Endothelial cell of umbilical vein (primary cell): Measurements from ENCODE around the gene OR6Q1. TPM values are rescaled to one million over a fixed set of nuclear protein-coding genes. Genes with fewer than 3 reads are reported as not detected.
A peak's percentile ranks its signal among the peaks of the same experiment; 100 is the strongest.

Source experiments
- BruUV-seq: library from RNA; stranded (reverse); fragments of 400-500 nt; replicated peaks from 2 replicates; lab custom pipeline; 2021; lab: Mats Ljungman, UMichigan
- CTCF ChIA-PET: fragments of 300-600, 350-600 bp; sonication (Branson Sonifier 250); formaldehyde crosslinking; loops from one replicate; lab custom pipeline; 2021; ENCODE audit warnings: antibody characterized with exemption, inconsistent platforms; lab: Charles Lee
- POLR2A ChIA-PET: fragments of 300-600, 350-600 bp; sonication (Branson Sonifier 250); formaldehyde crosslinking; loops from one replicate; lab custom pipeline; 2021; ENCODE audit warnings: antibody characterized with exemption, inconsistent platforms; lab: Charles Lee
- DNase-seq: peaks from one replicate; pipeline ENCODE4 v3.0.0-alpha.2; 2011; ENCODE audit warnings: low read depth, low spot score
- FAIRE-seq: peaks from 2 replicates; lab custom pipeline; 2011; peaks lifted over from hg19 to GRCh38; lab: Jason Lieb, UNC
- H2AFZ ChIP-seq: 2 replicates; pipeline ENCODE4 v1.6.0; 2012; ENCODE audit warnings: low read depth, low read length, control low read depth, inconsistent platforms
- H3K27ac ChIP-seq: 2 replicates; pipeline ENCODE4 v1.5.1; 2011; ENCODE audit warnings: low read depth, mild to moderate bottlenecking, control low read depth, low read length, moderate library complexity; ENCODE audit not compliant: insufficient read depth
- H3K27me3 ChIP-seq, 2 experiments: 2 replicates each; pipeline versions ENCODE4 v1.6.0 to v1.6.1; 2011; ENCODE audit warnings: low read length in 2 of 2, mixed read lengths in 1 of 2; ENCODE audit not compliant: control insufficient read depth in 2 of 2, insufficient read depth in 2 of 2
- H3K36me3 ChIP-seq, 2 experiments: 2 replicates in 1 of 2; 3 replicates in 1 of 2; pipeline ENCODE4 v1.5.1; 2011; ENCODE audit warnings: low read length in 2 of 2, mild to moderate bottlenecking in 1 of 2, moderate library complexity in 1 of 2; ENCODE audit not compliant: control insufficient read depth in 2 of 2, insufficient read depth in 2 of 2; ENCODE audit errors: extremely low read depth in 1 of 2
- H3K4me1 ChIP-seq: 3 replicates; pipeline ENCODE4 v1.5.1; 2011; ENCODE audit warnings: mild to moderate bottlenecking, low read length; ENCODE audit not compliant: control insufficient read depth, insufficient read depth; ENCODE audit errors: extremely low read depth
- H3K4me2 ChIP-seq: 2 replicates; pipeline ENCODE4 v1.6.1; 2011; ENCODE audit warnings: low read length, control low read depth, mixed read lengths; ENCODE audit not compliant: insufficient read depth
- H3K4me3 ChIP-seq, 3 experiments: fragments of 200-600 bp in 1 of 3; sonication (generic), shearing (Covaris generic) in 1 of 3; replicated peaks in 1 of 3; 2 replicates each; pipeline ENCODE4 v1.5.1; 2011 to 2016; ENCODE audit warnings: control low read depth in 3 of 3, low read length in 3 of 3, mild to moderate bottlenecking in 2 of 3, inconsistent platforms in 1 of 3, low read depth in 1 of 3, moderate library complexity in 1 of 3; ENCODE audit not compliant: insufficient read depth in 1 of 3
- H3K79me2 ChIP-seq: 2 replicates; pipeline ENCODE4 v1.6.0; 2012; ENCODE audit warnings: low read length, inconsistent platforms; ENCODE audit not compliant: control insufficient read depth, insufficient read depth
- H3K9ac ChIP-seq: replicated peaks from 2 replicates; pipeline ENCODE3; 2011; ENCODE audit warnings: low read length, control low read depth; ENCODE audit not compliant: insufficient read depth; ENCODE audit errors: extremely low read depth
- H3K9me1 ChIP-seq: replicated peaks from 3 replicates; pipeline ENCODE4 v1.6.0; 2011; ENCODE audit warnings: mild to moderate bottlenecking, low read length; ENCODE audit not compliant: control insufficient read depth, insufficient read depth; ENCODE audit errors: extremely low read depth
- H3K9me3 ChIP-seq: replicated peaks from 2 replicates; pipeline ENCODE4 v1.5.1; 2012; ENCODE audit warnings: low read length, inconsistent platforms; ENCODE audit not compliant: control insufficient read depth, insufficient read depth
- H4K20me1 ChIP-seq: replicated peaks from 2 replicates; pipeline ENCODE3; 2011; ENCODE audit warnings: mild to moderate bottlenecking, low read length; ENCODE audit not compliant: control insufficient read depth, insufficient read depth; ENCODE audit errors: extremely low read depth
- EZH2 ChIP-seq: IDR thresholded peaks from 2 replicates; pipeline ENCODE4 v1.6.1; 2012; ENCODE audit warnings: borderline replicate concordance, low read depth, mild to moderate bottlenecking, moderate library complexity, low read length, inconsistent platforms; ENCODE audit not compliant: severe bottlenecking
- FOS ChIP-seq: IDR thresholded peaks from 2 replicates; pipeline ENCODE4 v1.6.1; 2011; ENCODE audit warnings: mild to moderate bottlenecking, low read length, moderate library complexity, borderline replicate concordance; ENCODE audit not compliant: insufficient read depth
- GATA2 ChIP-seq: IDR thresholded peaks from 2 replicates; pipeline ENCODE4 v1.7.0; 2011; ENCODE audit warnings: low read depth, mild to moderate bottlenecking, moderate library complexity, mixed read lengths, low read length; ENCODE audit not compliant: insufficient read length, insufficient read depth
- JUN ChIP-seq: IDR thresholded peaks from 2 replicates; pipeline ENCODE4 v1.6.1; 2011; ENCODE audit warnings: borderline replicate concordance, low read depth; ENCODE audit not compliant: insufficient read length, insufficient read depth
- MYC ChIP-seq: IDR thresholded peaks from one replicate; pipeline ENCODE4 v1.6.1; 2011; ENCODE audit warnings: mild to moderate bottlenecking, low read depth, low read length
- POLR2A ChIP-seq: IDR thresholded peaks from 2 replicates; pipeline ENCODE4 v1.6.1; 2012; ENCODE audit warnings: low read depth, mild to moderate bottlenecking, control low read depth, low read length
- POLR2AphosphoS5 ChIP-seq: IDR thresholded peaks from 2 replicates; pipeline ENCODE4 v1.6.1; 2012; ENCODE audit warnings: low read depth, mild to moderate bottlenecking, control low read depth, low read length, moderate library complexity; ENCODE audit not compliant: insufficient read depth
- dilution Hi-C: fragments of 300-500 bp; cut with MboI; formaldehyde crosslinking; loops from one replicate; pipeline ENCODE4 v1.15.0; 2019; ENCODE audit warnings: low sequenced_read_pairs; ENCODE audit not compliant: extremely low pct_ligation_motif_present
- intact Hi-C: fragments of 100-400 bp; cut with micrococcal nuclease; formaldehyde crosslinking; loops from one replicate; pipeline ENCODE4 v1.10.0; 2022
- polyA plus RNA-seq, 4 experiments: library from polyadenylated mRNA; depleted of rRNA in 3 of 4; stranded (reverse) in 3 of 4; unstranded in 1 of 4; fragments of >200 nt; gene quantifications; 2 replicates each; pipeline versions ENCODE4 v1.2.1 to v1.2.3, GENCODE V29; 2011 to 2012; ENCODE audit warnings: missing spikeins in 1 of 4
- total RNA-seq: library from RNA; stranded (reverse); gene quantifications from 2 replicates; pipeline ENCODE4 v1.2.3, GENCODE V29; 2021
- TF ChIP-seq, protein P1 (sequence below), 2 donors: IDR thresholded peaks; 1 replicate in 1 of 2; 2 replicates in 1 of 2; pipeline ENCODE4 v1.5.1; 2011; ENCODE audit warnings: low read length in 2 of 2, mild to moderate bottlenecking in 2 of 2, moderate library complexity in 2 of 2, control low read depth in 1 of 2, inconsistent platforms in 1 of 2, low read depth in 1 of 2; ENCODE audit not compliant: insufficient read depth in 1 of 2; ENCODE audit errors: extremely low read depth in 1 of 2
- TF ChIP-seq, protein P2 (sequence below): IDR thresholded peaks from 2 replicates; pipeline ENCODE4 v1.6.1; 2011; ENCODE audit not compliant: insufficient read depth, insufficient read length

OR6Q1 gene
- total and polyA plus RNA-seq, 2 donors (not counting 3 experiments of a cell fraction or from before 2014, with no cell fraction given), result not detected

DNA sequence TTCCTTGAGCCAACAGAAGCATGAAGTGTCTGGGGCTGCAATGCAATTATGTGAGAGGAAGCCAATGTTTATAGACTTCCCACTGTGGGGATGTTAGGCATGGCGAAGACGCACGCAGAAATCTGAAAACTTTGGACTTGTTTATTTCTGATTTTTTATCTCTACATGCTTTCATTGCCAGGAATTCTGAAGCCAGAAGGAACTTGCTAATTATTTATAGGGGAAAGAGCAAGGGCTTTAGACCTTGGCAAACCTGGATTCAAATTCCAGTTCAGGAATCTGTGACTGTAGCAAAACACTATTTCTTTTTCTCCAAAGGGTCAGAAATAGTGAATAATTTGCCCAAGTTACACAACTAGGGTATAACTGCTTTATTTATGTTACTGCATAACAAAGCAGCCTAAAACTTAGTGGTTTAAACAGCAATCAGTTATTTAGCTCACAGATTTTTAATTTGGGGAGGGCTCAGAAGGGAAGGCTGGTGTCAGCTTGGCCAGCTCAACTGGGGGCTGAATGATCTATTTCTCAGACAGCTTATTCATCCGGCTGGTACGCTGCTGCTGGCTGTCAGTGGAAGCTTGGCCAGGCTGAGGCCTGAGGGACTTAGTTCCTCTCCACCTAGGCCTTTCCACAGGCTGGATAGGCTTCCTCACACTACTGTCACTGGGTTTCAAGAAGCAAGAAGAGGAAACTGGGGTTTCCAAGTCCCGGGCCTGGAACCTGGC lies 1.9 kb upstream of the OR6Q1 start:
- no peak overlapping the region for H3K4me2 ChIP-seq
- H3K36me3 ChIP-seq, result no peaks in the 10 kb centered on the region
- H3K9ac ChIP-seq, result no peak overlapping the region
- no TSS peak for BruUV-seq
- POLR2A ChIA-PET, result no interaction called here
- no peaks in the 10 kb centered on the region for H3K79me2 ChIP-seq
- TF ChIP-seq, protein P1, sequence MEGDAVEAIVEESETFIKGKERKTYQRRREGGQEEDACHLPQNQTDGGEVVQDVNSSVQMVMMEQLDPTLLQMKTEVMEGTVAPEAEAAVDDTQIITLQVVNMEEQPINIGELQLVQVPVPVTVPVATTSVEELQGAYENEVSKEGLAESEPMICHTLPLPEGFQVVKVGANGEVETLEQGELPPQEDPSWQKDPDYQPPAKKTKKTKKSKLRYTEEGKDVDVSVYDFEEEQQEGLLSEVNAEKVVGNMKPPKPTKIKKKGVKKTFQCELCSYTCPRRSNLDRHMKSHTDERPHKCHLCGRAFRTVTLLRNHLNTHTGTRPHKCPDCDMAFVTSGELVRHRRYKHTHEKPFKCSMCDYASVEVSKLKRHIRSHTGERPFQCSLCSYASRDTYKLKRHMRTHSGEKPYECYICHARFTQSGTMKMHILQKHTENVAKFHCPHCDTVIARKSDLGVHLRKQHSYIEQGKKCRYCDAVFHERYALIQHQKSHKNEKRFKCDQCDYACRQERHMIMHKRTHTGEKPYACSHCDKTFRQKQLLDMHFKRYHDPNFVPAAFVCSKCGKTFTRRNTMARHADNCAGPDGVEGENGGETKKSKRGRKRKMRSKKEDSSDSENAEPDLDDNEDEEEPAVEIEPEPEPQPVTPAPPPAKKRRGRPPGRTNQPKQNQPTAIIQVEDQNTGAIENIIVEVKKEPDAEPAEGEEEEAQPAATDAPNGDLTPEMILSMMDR (IDR thresholded peaks at IDR 0.05; ENCODE audit: extremely low read depth in 1 of 2, insufficient read depth in 1 of 2, low read depth in 1 of 2, low read length in 2 of 2), result no peak
- TF ChIP-seq JUN (no peak), EZH2 (no peak), MYC (no peak), FOS (no peak), POLR2A (no peak), GATA2 (no peak), POLR2AphosphoS5 (no peak)
- TF ChIP-seq, protein P2, sequence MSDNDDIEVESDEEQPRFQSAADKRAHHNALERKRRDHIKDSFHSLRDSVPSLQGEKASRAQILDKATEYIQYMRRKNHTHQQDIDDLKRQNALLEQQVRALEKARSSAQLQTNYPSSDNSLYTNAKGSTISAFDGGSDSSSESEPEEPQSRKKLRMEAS, result no peak
- H3K27me3 ChIP-seq, result peaks cover 0 to 5% of the 10 kb centered on the region in 2 experiments
- no peak overlapping the region for H3K27ac ChIP-seq
- DNase-seq (peak; percentile 30), FAIRE-seq (peak; percentile 38)
- H3K9me1 ChIP-seq, result no peaks in the 10 kb centered on the region
- H3K4me3 ChIP-seq, result no peak overlapping the region
- H2AFZ ChIP-seq, result no peak overlapping the region
- no peaks in the 10 kb centered on the region for H3K9me3 ChIP-seq
- no peaks in the 10 kb centered on the region for H4K20me1 ChIP-seq
- dilution Hi-C loops, result no loop called here
- CTCF ChIA-PET, result interaction anchor here (1.1 kb wide), 1 partner anchor 9 kb away, joined by 3 read pairs; no protein-coding TSS in a partner anchor
- intact Hi-C loops, result no loop called here
- peaks cover 12% of the 10 kb centered on the region for H3K4me1 ChIP-seq
